ENCODE results near the gene NHERF1. TPM values are rescaled to one million over a fixed set of nuclear protein-coding genes. Genes with fewer than 3 reads are reported as not detected.

The NHERF1 gene
- total and polyA plus RNA-seq, 2 of the 13 experiments (the other 11 are each of a cell fraction or from before 2014, with no cell fraction given): 169 to 269 TPM

- peak; percentile 47; the same call in 1 of the 2 replicates for TF ChIP-seq ZHX2 (IDR thresholded peaks at IDR 0.05; ENCODE audit: low read depth)
- TF ChIP-seq ZHX2 (CRISPR knock-in tag; IDR thresholded peaks at IDR 0.05; ENCODE audit: borderline replicate concordance): no peak
- no peak for TF ChIP-seq SNAI1 (CRISPR knock-in tag; IDR thresholded peaks at IDR 0.05; ENCODE audit: borderline replicate concordance)
- peak; percentile 83 for TF ChIP-seq CREM (IDR thresholded peaks at IDR 0.05)
- no peak for TF ChIP-seq CREM (CRISPR knock-in tag; IDR thresholded peaks at IDR 0.05)
- TF ChIP-seq, protein P1, sequence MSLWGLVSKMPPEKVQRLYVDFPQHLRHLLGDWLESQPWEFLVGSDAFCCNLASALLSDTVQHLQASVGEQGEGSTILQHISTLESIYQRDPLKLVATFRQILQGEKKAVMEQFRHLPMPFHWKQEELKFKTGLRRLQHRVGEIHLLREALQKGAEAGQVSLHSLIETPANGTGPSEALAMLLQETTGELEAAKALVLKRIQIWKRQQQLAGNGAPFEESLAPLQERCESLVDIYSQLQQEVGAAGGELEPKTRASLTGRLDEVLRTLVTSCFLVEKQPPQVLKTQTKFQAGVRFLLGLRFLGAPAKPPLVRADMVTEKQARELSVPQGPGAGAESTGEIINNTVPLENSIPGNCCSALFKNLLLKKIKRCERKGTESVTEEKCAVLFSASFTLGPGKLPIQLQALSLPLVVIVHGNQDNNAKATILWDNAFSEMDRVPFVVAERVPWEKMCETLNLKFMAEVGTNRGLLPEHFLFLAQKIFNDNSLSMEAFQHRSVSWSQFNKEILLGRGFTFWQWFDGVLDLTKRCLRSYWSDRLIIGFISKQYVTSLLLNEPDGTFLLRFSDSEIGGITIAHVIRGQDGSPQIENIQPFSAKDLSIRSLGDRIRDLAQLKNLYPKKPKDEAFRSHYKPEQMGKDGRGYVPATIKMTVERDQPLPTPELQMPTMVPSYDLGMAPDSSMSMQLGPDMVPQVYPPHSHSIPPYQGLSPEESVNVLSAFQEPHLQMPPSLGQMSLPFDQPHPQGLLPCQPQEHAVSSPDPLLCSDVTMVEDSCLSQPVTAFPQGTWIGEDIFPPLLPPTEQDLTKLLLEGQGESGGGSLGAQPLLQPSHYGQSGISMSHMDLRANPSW (CRISPR knock-in tag; IDR thresholded peaks at IDR 0.05; ENCODE audit: borderline replicate concordance): no peak
- 0 out of 2 replicates have a peak, but pooled peaks have one; percentile 12 for TF ChIP-seq MXD3 (CRISPR knock-in tag; IDR thresholded peaks at IDR 0.05)
- TF ChIP-seq, protein P2, sequence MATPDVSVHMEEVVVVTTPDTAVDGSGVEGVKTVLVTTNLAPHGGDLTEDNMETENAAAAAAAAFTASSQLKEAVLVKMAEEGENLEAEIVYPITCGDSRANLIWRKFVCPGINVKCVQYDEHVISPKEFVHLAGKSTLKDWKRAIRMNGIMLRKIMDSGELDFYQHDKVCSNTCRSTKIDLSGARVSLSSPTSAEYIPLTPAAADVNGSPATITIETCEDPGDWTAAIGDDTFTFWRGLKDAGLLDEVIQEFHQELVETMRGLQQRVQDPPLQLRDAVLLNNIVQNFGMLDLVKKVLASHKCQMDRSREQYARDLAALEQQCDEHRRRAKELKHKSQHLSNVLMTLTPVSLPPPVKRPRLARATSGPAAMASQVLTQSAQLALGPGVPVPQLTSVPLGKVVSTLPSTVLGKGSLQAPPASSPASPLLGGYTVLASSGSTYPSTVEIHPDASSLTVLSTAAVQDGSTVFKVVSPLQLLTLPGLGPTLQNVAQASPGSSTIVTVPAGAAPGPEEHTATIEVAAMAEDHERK (CRISPR knock-in tag; IDR thresholded peaks at IDR 0.05; ENCODE audit: low read depth): no peak
- TF ChIP-seq HNF1B (CRISPR knock-in tag; IDR thresholded peaks at IDR 0.05): peak; percentile 84
- no peak for TF ChIP-seq ZNF253 (CRISPR knock-in tag; IDR thresholded peaks at IDR 0.05; ENCODE audit: borderline replicate concordance)
- TF ChIP-seq, protein P3, sequence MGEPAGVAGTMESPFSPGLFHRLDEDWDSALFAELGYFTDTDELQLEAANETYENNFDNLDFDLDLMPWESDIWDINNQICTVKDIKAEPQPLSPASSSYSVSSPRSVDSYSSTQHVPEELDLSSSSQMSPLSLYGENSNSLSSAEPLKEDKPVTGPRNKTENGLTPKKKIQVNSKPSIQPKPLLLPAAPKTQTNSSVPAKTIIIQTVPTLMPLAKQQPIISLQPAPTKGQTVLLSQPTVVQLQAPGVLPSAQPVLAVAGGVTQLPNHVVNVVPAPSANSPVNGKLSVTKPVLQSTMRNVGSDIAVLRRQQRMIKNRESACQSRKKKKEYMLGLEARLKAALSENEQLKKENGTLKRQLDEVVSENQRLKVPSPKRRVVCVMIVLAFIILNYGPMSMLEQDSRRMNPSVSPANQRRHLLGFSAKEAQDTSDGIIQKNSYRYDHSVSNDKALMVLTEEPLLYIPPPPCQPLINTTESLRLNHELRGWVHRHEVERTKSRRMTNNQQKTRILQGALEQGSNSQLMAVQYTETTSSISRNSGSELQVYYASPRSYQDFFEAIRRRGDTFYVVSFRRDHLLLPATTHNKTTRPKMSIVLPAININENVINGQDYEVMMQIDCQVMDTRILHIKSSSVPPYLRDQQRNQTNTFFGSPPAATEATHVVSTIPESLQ (CRISPR knock-in tag; conservative IDR thresholded peaks at IDR 0.05): peak; percentile 47; the same call in 1 of the 2 replicates
- TF ChIP-seq TOE1 (CRISPR knock-in tag; IDR thresholded peaks at IDR 0.05): no peak
These were observed 15.3 kb downstream of the NHERF1 start (continued) for GRCh38 chr17:74763565-74764387.
